ENCODE data around the gene GRIN2C.

GRCh38 chr17:74803971-74804370, 55.7 kb downstream of the GRIN2C start:
- TF ChIP-seq POLR2A (IDR thresholded peaks at IDR 0.05; ENCODE audit: extremely low read depth, insufficient read length) (no peak), CTCF (IDR thresholded peaks at IDR 0.05; ENCODE audit: low read depth, low read length) (no peak), MAX (IDR thresholded peaks at IDR 0.05; ENCODE audit: low read depth, low read length) (no peak), MYC (IDR thresholded peaks at IDR 0.05; ENCODE audit: low read depth, low read length) (no peak)

All from NB4 (cell line).